ENCODE results near the gene RRM1.

Gene RRM1

GRCh38 chr11:4086575-4087353 lies 7.8 kb upstream of the RRM1 start:
- TF ChIP-seq CTCF (IDR thresholded peaks at IDR 0.05; ENCODE audit: low read depth, low read length, missing control alignments), result no peak
- DNase-seq (ENCODE audit: low read depth), result no peak
- in situ Hi-C loops (cut with HindIII; ENCODE audit: low sequenced_read_pairs), result no loop called here
- no peak overlapping the region for H3K4me3 ChIP-seq (ENCODE audit: low read depth, low read length)

- TF ChIP-seq CTCF (IDR thresholded peaks at IDR 0.05; ENCODE audit: low read depth, low read length, missing control alignments), result peak; percentile 25
- no peak overlapping the region for H3K4me3 ChIP-seq (ENCODE audit: low read depth, low read length)
- in situ Hi-C loops (cut with HindIII; ENCODE audit: low sequenced_read_pairs), result no loop called here
- no peak for DNase-seq (ENCODE audit: low read depth)
Measured at GRCh38 chr11:4087551-4087950, 7.0 kb upstream of the RRM1 start.

- TF ChIP-seq CTCF (IDR thresholded peaks at IDR 0.05; ENCODE audit: low read depth, low read length, missing control alignments), result no peak
- no peak overlapping the region for H3K4me3 ChIP-seq (ENCODE audit: low read depth, low read length)
- in situ Hi-C loops (cut with HindIII; ENCODE audit: low sequenced_read_pairs), result no loop called here
- DNase-seq (ENCODE audit: low read depth), result no peak
Measured at GRCh38 chr11:4090258-4090657, 4.3 kb upstream of the RRM1 start.

GRCh38 chr11:4092026-4092425 lies 2.6 kb upstream of the RRM1 start:
- no peak overlapping the region for H3K4me3 ChIP-seq (ENCODE audit: low read depth, low read length)
- TF ChIP-seq CTCF (IDR thresholded peaks at IDR 0.05; ENCODE audit: low read depth, low read length, missing control alignments), result no peak
- in situ Hi-C loops (cut with HindIII; ENCODE audit: low sequenced_read_pairs), result no loop called here
- DNase-seq (ENCODE audit: low read depth), result no peak

GRCh38 chr11:4093519-4094347 lies 866 bp upstream of the RRM1 start:
- peak overlapping the region; percentile 90 for H3K4me3 ChIP-seq (ENCODE audit: low read depth, low read length)
- in situ Hi-C loops (cut with HindIII; ENCODE audit: low sequenced_read_pairs), result no loop called here
- DNase-seq (ENCODE audit: low read depth), result no peak
- no peak for TF ChIP-seq CTCF (IDR thresholded peaks at IDR 0.05; ENCODE audit: low read depth, low read length, missing control alignments)

GRCh38 chr11:4095509-4096230 lies 1.1 kb downstream of the RRM1 start:
- H3K4me3 ChIP-seq (ENCODE audit: low read depth, low read length), result peak overlapping the region; percentile 90
- no peak for TF ChIP-seq CTCF (IDR thresholded peaks at IDR 0.05; ENCODE audit: low read depth, low read length, missing control alignments)
- in situ Hi-C loops (cut with HindIII; ENCODE audit: low sequenced_read_pairs), result no loop called here
- DNase-seq (ENCODE audit: low read depth), result no peak
